GM19193 (cell line): ENCODE data around the gene EAF2.

Experiments used
- POLR2A ChIP-seq: IDR thresholded peaks from 4 replicates; pipeline ENCODE4 v1.6.1; 2011; ENCODE audit not compliant: insufficient read depth, insufficient read length; ENCODE audit errors: extremely low read depth

EAF2 gene

DNA sequence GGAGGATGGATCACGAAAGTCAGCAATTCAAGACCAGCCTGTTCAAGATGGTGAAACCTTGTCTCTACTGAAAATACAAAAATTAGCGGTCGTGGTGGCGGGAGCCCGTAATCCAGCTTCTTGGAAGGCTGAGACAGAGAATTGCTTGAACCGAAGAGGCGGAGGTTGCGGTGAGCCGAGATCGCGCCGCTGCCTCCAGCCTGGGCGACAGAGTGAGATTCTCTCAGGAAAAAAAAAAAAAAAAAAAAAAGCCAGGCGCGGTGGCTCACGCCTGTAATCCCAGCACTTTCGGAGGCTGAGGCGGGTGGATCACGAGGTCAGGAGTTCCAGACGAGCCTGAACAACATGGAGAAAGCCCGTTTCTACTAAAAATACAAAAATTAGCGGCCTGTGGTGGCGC, 5.0 kb downstream of the EAF2 start:
- TF ChIP-seq POLR2A, result no peak

DNA sequence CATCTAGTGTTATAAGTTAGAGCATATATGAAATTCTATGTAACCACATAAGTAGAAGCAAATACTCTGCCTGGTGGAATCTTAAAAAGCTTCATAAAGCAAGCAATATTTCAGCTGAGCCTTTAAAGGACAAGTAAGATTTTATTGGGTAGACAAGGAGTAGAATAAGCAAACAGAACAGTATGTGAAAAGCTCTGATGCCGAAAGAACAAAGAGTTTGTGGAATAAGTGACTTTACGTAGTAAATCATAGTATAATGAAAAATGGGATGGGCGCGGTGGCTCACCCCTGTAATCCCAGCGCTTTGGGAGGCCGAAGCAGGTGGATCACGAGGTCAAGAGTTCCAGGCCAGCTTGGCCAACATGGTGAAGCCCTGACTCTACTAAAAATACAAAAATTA, 9.9 kb downstream of the EAF2 start:
- no peak for TF ChIP-seq POLR2A

DNA sequence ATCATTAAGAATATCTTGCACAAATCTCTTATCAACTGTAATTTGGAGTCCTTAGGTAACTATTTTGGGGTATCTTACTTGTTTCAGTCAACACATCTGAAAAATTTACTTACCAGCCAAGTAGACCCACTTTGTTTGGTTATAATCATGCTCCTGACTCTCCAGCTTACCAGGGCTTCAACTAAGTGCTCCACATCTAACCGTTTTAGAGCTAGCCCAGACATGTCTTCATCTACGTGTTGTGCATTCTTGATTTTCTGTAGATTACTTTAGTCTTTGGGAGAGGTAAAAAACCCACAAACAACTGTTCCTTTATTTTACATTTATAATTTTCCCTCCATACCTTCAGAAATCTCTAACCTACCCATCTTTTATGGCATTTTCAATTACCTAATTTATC, 17.2 kb downstream of the EAF2 start:
- no peak for TF ChIP-seq POLR2A

DNA sequence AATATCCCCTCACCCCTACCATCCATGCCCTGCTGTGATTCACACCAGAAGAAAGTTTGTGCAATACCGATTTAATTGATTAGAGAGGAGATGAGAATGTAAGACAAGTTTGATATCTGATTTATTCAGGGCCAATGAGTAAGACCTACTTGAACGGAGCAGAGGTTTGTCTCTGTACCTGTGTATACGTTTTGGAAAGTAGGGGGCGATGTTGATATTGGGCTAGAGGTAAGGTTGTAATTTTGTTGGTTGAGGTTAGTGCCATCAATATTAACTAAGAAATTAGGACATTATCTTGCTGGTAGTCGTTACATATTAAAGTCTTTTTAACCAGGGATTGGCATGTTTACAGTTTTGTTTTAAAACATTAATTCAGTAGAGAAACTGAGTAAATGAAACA, 20.5 kb downstream of the EAF2 start:
- TF ChIP-seq POLR2A, result no peak

DNA sequence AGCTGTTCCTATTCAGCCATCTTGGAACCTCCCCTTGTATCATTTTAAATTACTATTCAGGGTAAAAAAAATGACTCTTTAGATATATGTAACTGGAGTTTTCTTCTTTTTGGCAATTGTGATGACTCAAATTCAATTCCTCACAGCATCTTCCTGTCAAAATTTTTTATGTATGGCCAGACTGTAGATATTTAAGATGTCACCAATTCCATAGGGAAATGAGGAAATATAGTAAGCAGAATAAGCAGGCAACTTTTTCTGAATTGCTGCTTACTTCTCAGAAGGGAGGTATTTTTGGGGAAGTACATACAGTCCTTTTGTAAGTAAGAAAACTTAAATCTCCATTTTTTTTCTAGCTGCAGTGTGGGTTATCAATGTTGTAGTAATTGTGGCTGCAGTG, 28.8 kb downstream of the EAF2 start:
- TF ChIP-seq POLR2A, result no peak

DNA sequence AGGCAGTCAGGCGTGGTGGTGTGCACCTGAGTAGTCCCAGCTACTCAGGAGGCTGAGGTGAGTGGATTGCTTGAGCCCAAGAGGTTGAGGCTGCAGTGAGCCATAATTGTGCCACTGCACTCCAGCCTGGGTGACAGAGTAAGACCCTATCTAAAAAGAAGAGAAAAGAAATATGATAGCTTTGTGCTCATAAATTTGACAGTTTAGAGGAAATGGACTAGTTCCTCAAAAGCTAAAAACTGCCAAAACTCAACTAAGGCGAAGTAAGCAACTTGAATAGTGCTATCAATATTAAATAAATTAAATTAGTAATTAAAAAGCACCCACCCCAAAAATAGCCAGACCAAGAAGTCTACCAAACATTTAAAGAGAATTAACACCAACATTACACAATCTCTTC, 34.7 kb downstream of the EAF2 start:
- no peak for TF ChIP-seq POLR2A

DNA sequence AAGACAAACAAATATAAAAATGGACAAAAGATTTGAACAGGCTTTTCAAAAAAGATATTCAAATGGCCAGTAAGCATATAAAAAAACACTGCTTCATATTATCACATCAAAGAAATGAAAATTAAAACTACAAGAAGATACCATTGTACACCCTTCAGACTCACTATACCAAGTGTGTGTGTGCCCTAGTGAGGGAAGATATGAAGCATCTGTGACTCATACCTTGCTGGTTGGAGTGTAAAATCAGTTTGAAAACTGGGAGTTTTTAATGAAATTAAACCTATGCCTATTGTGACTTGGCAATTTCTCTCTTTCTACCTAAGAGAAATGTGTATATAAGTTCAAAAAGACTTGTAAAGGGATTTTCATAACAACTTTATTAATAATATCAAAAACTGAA, 35.7 kb downstream of the EAF2 start:
- no peak for TF ChIP-seq POLR2A

DNA sequence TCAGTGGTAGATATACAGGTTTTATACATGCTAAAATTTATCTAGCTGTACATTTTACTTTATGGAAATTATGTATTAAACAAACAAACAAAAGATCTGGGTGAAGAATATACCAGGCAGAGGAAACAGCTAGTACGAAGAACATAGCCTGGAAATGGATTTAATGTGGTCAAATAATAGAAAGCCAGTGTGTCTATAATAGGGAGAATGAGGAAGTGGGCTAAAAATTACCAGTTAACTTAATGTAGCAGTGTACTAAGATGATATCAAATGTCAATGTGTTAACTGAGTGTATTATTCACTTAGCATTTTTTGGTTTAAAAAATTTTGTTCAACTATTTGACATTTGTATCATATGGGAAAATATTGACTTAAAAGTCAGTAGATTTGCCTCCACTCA, 36.4 kb downstream of the EAF2 start:
- no peak for TF ChIP-seq POLR2A

DNA sequence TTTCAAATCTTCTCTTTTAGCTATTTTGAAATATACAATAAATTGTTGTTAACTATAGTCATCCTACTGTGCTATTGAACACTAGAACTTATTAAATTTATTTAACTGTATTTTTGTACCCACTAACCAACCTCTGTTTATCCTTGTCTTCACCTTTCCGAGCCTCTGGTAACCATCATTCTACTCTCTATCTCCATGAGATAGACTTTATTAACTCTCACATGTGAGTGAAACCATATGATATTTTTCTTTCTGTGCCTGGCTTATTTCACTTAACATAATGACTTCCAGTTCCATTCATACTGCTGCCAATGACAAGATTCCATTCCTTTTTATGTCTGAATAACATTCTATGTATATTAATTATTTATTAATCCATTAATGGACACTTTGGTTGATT, 43.4 kb downstream of the EAF2 start:
- TF ChIP-seq POLR2A, result no peak

DNA sequence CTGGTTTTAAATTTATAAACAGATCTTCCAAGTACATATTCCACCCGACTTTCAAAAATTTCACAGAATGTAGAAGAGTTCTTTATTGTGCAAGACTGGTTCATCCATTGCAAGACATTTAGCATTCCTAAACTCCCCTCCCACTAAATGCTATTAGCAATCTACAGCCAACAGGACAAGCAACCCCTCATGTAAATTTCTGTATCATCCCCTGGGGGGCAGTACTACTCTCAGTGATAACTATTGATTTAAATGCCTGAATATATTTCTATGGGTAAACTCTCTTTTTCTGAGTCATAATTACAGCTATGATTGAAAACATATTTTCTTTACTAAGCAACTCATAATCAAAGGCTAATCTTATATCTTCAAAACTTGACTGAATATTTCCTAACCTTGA, 48.5 kb downstream of the EAF2 start:
- no peak for TF ChIP-seq POLR2A

DNA sequence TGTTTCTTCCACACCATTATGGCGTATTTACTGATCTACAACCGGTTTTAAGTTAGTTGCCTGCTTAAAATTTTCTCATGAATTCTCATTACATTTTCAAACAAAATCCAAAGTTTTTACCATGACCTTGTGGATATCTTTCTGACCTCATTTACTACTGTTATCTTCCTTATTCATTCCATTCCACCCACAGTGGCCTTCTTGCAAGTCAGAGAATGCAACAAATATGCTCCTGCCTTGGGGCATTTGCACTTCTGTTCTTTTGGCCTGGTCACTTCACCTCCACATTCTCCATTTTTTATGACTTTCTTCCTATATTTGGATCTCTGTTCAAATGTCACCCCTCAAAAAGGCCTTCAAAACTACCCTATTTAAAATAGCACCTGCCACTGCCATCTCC, 50.4 kb downstream of the EAF2 start:
- no peak for TF ChIP-seq POLR2A

DNA sequence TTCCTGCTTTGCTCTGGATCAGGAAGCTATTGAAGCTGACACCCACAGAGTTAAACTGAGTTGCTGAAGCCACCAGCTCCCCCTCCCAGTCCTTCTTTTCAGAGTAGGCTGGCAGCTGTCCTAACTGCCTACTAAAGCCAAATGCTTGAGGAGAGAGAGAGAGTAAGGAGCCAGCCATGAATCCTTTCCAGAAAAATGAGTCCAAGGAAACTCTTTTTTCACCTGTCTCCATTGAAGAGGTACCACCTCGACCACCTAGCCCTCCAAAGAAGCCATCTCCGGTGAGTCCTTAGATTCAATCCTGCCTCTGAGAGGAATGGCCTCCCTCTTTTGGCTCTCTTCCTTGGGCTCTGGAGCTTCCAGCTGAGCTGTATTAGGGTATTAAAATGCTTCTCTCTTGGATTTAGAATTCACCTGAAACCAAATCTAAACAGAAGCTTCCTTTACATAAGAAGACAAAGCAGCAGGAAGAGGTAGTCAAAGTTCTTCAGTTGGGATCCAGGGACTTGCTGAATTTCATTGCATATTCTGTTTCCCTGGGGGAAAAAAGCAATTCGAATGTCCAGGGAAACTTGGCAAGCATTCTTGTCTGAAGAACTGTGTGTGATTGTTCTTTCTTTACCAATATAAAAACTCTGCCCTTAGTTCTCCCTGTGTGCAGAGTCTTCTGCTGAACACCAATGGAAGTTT, 59.4 kb downstream of the EAF2 start, which contains the start of gene SLC15A2:
TSS of gene SLC15A2 (plus strand) at position 101 of the 690 bp plus-strand sequence. CDS start at position 177, 76 bp downstream.
- no peak for TF ChIP-seq POLR2A

DNA sequence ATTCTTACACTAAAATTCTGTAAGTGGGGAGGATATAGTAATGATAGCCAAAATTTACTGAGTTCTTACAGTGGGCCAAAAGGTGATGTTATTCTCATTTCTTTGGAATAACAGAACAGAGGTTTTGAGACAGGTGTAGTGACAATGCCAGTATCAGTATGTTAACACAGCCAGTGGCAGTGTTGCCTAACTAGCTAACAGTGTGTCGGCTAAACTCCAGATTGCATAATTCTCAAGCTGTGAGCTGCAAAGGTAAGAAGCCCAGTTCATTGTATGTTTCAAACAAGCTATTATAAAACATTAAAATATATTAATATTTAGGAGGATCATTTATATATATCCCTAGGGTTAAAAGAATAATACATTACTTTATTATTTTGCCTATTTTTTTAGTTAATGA, 60.1 kb downstream of the EAF2 start:
- no peak for TF ChIP-seq POLR2A

DNA sequence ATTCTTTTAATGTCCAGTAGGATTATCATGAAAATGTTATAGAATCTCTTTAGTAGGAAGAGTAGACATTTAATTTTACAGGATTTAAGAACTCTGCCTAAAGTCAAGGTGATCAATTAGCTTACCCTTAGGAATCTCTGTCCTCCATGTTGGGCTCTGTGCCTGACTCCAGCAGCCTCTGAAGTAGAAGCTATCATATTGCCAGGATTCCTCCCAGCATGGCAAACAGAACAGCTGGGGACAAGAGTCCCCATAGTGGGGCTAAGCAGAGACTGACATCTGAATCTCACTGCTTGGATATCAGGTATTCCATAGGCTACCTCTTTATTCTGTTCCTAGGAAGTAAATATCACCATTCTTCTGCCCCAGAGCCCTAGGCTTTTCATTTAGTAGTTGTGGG, 60.7 kb downstream of the EAF2 start:
- no peak for TF ChIP-seq POLR2A

DNA sequence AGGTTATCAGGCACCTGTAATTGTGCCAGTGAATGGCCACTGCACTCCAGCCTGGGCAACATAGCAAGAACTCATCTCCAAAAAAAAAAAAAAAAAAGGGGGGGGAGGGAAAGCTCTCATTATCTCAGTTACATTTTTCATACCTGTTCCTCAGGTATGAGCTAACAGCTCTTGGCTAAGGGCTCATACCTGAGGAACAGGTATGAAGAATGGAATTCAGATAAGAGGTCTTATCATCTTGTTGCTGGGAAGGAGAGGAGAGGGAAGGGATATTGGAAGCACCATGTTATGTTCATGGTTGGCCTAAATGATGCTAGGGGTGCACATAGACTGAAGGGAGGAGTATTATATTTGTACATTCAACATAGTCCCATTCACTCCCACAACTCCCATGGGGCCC, 61.8 kb downstream of the EAF2 start:
- TF ChIP-seq POLR2A, result no peak

DNA sequence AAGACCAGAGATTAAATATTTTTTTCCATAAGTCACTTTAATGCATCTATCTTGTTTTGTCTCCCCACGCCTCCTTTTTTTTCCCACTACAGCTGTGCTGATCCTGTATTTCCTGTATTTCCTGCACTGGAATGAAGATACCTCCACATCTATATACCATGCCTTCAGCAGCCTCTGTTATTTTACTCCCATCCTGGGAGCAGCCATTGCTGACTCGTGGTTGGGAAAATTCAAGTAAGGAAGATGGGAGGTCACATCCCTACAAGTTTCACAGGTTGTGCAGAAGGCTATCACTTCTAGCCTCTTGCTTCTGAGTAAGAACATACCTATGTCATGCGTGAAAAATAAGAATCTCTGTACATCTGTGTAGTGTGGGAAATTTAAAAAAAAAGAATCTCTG, 62.3 kb downstream of the EAF2 start:
- TF ChIP-seq POLR2A, result no peak

DNA sequence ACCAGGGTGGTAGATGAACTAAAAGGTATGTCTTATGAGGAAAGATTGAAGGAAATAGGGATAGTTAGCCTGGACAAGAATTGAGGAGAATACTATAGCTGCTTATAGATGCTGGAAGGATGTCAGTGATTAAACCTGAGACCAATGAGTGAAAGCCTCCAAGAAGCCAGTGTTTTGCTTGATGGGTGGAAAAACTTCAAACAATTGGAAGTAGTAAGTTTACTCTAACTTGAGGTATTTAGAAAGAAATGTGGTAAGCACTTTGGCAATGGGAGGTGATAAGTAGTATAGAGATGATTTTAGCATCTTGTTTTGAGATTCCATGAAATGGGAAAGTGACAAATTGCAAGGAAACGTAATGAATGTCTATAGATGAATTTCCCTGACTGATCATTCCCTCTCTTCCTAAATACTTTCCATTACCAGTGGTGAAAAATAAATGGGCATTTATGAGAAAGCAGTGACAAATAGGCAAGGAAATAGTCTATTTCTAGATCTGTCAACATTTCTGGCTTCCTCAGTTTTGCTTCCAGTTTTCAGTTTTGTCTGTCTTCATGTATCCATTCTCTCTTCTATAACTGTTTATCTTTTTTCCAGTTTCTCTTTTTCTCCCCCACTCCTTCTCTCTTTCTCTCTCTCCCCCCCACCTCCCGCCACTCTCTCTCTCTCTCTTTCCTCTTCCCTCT, 78.4 kb downstream of the EAF2 start:
- no peak for TF ChIP-seq POLR2A
